GM18499 (cell line): Measurements from ENCODE around the gene ANKDD1B.

Experiments
- ATAC-seq: cut with Tn5 transposase; IDR thresholded peaks from one replicate; pipeline ENCODE4 v1.9.1; 2021; ENCODE audit warnings: moderate number of reproducible peaks; ENCODE audit not compliant: insufficient read depth, unreplicated experiment

The ANKDD1B gene

GRCh38 chr5:75614176-75614575, 2.9 kb downstream of the ANKDD1B start:
- ATAC-seq, result no peak

GRCh38 chr5:75616371-75616881, 5.2 kb downstream of the ANKDD1B start:
- no peak for ATAC-seq

GRCh38 chr5:75616971-75617621, 5.8 kb downstream of the ANKDD1B start:
- no peak for ATAC-seq

- no peak for ATAC-seq
Observed at GRCh38 chr5:75617736-75618352, 6.6 kb downstream of the ANKDD1B start.

GRCh38 chr5:75620184-75620959, 9.1 kb downstream of the ANKDD1B start:
- no peak for ATAC-seq

GRCh38 chr5:75622564-75622963, 11.3 kb downstream of the ANKDD1B start:
- ATAC-seq, result no peak

- no peak for ATAC-seq
Observed at GRCh38 chr5:75623846-75624245, 12.6 kb downstream of the ANKDD1B start.

GRCh38 chr5:75626959-75627358, 15.7 kb downstream of the ANKDD1B start:
- ATAC-seq, result no peak

GRCh38 chr5:75627801-75628200, 16.5 kb downstream of the ANKDD1B start:
- no peak for ATAC-seq

GRCh38 chr5:75630875-75631274, 19.6 kb downstream of the ANKDD1B start:
- ATAC-seq, result no peak

GRCh38 chr5:75632321-75632720, 21.1 kb downstream of the ANKDD1B start:
- ATAC-seq, result no peak

- no peak for ATAC-seq
Observed at GRCh38 chr5:75637949-75638348, 26.7 kb downstream of the ANKDD1B start.

GRCh38 chr5:75639535-75640311, 28.5 kb downstream of the ANKDD1B start:
- no peak for ATAC-seq

GRCh38 chr5:75640395-75640794, 29.1 kb downstream of the ANKDD1B start:
- no peak for ATAC-seq

- ATAC-seq, result no peak
Observed at GRCh38 chr5:75640826-75641225, 29.6 kb downstream of the ANKDD1B start.

GRCh38 chr5:75648712-75649111, 37.5 kb downstream of the ANKDD1B start:
- ATAC-seq, result no peak

- no peak for ATAC-seq
Observed at GRCh38 chr5:75651575-75652238, 40.5 kb downstream of the ANKDD1B start.

- ATAC-seq, result no peak
Observed at GRCh38 chr5:75653521-75653920, 42.3 kb downstream of the ANKDD1B start.

- no peak for ATAC-seq
Observed at GRCh38 chr5:75654693-75655295, 43.5 kb downstream of the ANKDD1B start.
